Forelimb muscle (tissue), 1 donor: ENCODE measurements around the gene SORCS1. TPM values are rescaled to one million over a fixed set of nuclear protein-coding genes. Genes with fewer than 3 reads are reported as not detected.
"Not testable (repeated sequence)": the region's sequence is repeated elsewhere in the genome, so short reads cannot be mapped to it uniquely, and the experiment has no call there.

ENCODE experiments used
- DNase-seq: peaks from one replicate; pipeline ENCODE4 v3.0.0-alpha.2; 2013; ENCODE audit warnings: low read depth
- polyA plus RNA-seq: library from polyadenylated mRNA; unstranded; fragments of 120-200 nt; gene quantifications from one replicate; pipeline ENCODE4 v1.2.1, GENCODE V29; 2013; ENCODE audit not compliant: insufficient read length

Gene SORCS1
- polyA plus RNA-seq, 1 donor: 5.1 TPM

- DNase-seq: no peak
Measured at GRCh38 chr10:106947643-106948042, 216.9 kb downstream of the SORCS1 start.

DNA sequence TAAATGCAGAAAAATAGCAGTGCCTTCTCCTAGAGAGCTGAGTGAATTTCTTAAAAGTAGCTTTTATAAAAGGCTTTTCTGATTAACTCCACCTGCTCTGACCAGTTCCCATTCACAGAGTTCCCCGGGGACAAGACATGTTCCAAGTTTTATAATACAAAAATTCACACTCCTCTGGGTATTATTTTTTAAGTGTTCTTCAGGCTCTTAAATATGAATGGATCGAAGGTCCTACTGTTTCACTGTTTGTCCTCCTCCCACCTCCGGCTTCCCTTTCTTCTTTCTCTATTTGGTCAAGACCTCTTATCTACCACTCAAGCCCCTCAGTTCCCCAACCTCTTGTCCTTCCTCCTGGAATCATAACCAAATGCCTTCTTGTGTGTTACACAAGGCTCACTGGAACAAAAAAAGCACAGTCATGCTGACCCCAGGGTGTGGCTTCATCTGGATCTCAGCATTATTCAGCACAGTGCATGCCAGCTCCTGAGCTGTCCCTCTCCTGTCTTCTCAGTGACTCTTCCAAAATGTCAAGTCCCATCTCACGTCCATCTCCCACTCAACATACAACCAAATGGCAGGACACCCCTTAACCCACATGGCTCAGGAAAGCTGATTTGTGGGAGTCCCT lies 222.4 kb downstream of the SORCS1 start:
- no peak for DNase-seq

DNA sequence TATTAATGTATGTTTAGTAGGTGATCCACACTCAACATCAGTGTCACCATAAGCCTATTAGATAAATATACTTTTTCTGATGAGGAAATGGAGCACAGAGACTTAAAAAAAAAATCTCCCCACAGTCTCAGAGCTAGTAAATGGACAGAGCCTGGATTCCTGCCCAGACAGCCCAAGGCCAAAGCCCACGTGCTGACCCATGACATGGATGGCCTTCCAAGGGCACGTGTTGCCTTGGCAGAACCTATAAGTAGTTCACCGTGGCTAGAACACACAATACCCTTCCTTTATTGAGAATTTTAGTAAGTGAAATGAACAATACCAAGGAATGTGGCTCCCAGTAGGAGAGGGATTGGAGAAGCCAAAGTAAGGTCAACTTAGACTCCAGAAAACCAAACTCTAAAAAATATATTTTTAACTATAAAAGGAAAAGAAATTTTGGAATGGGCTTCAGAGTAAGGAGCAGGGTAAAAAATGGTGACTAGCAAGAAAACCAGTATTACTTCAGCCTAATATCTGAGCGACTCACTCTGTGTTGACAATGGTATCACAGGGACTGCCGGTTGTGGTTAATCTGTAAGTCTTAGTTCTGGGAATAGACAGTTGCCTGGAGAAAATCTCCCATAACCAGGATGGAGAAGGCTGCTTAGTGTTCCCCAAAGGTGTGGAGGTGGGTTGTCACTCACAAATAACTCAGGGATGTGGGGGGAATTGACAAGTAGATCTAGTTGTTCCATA lies 223.0 kb downstream of the SORCS1 start:
- DNase-seq: no peak

DNA sequence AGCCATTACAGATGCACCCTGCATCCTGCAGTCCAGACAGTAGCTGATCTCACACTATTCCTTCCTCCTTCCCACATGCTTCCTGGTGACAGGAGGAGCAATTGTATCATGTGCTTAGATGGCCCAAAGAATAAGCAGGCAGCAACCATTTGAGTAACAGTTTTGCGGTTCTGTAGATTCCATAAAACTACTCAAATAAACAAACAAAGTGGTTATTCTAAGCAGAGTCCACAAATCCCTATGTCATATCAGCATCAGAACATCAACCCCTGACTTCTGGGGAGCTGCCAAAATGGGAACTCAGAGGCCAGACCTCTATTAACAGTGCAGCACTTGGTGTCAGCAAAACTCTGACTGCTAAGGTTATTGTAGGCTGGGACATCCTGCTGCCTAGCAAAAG lies 226.0 kb downstream of the SORCS1 start:
- DNase-seq: no peak

GRCh38 chr10:106935978-106936451 lies 228.5 kb downstream of the SORCS1 start:
- no peak for DNase-seq

DNA sequence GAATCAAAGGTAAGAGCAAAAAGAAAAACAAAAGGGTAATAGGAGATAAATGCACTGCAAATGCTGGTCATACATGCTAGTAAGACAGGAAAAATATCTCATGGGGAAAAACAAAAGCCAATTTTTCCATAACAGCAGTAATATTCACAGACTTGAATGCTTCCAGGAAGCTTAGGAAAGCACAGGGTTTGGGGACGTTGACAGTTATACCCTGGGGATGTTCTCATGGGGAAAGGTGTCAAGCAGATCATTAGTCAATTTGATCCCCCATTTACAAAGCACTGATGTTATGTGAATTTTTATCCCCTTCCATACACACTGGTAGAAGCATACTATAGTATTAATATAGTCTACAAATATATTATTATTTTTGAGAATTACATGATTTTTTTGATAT lies 232.7 kb downstream of the SORCS1 start:
- DNase-seq: no peak

GRCh38 chr10:106931159-106931852 lies 233.2 kb downstream of the SORCS1 start:
- DNase-seq: no peak

DNA sequence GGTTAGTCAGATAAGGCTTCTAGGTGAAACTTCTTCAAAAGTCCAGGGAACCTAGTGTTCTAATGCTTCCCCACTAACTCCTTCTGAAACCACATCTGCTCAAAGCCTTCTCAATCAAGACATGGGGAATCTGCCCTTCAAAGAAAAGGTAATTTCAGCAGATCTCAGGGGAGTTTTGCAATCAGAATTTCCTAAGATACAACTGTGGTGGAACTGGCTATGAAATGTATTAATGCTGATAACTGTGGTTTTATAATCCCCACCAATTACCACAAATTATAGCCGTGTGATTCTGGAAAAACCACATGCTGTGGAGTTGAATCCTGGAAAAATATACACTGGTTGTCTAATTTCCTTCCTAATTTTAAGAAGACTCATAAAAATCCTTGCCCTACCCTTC lies 233.8 kb downstream of the SORCS1 start:
- DNase-seq: no peak

DNA sequence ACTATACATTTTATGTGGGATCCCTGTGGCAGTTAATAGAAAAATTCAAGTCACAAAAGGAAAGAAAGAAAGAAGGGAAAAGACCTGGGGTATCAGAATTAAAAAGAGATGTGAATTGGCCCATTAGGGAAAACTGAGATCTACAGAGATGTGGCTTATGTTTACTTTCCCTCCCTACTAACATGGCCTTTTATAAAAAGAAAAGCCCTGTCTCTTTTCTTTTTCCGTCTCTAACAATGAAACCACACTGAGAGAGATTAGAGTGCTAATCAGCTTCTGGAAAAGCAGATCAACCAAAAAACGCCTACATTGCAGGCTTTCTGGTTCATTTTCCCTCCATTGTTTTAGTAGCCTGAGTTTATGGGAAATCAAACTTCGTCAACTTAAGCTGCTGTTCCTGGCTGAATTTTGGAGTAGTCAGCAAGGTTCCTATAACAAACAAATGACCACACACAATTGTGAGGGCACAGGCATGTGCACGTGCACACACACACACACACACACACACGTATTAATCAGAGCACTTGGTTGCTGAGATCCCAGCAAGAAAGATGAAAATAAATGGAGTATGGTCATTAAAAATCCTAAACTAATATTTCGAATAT lies 235.1 kb downstream of the SORCS1 start:
- DNase-seq: no peak

DNA sequence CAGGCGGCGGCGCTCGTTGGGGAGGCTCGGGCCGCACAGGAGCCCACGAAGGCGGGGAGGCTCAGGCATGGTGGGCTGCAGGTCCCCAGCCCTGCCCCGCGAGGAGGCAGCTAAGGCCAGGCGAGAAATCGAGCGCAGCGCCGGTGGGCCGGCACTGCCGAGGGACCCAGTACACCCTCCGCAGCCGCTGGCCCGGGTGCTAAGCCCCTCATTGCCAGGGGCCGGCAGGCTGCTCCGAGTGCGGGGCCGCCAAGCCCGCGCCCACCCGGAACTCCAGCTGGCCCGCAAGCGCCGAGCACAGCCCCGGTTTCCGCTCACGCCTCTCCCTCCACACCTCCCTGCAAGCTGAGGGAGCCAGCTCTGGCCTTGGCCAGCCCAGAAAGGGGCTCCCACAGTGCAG lies 236.4 kb downstream of the SORCS1 start:
- not testable (repeated sequence) for DNase-seq

DNA sequence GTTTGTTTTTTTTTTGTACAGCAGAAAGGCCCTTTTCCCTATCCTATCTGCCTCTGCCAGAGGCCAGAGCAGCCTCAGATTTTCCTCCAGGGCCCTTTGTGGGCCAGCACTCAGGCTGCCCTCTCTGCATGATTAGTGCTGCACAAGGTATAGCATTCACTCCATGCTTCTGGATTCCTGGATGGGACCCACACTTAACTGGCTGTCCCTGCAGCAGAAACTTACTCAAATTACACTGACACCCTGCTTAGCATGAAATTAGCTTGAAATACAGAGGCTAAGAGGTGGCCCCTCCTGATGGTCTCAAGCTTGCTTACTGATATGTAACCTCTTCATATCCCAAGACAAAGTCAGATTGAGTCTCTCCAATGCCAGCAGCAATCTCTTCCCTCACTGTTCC lies 239.3 kb downstream of the SORCS1 start:
- DNase-seq: no peak

GRCh38 chr10:106920538-106920937 lies 244.0 kb downstream of the SORCS1 start:
- DNase-seq: no peak

GRCh38 chr10:106919871-106920282 lies 244.6 kb downstream of the SORCS1 start:
- DNase-seq: no peak

- DNase-seq: no peak
Measured at GRCh38 chr10:106917452-106918055, 247.0 kb downstream of the SORCS1 start.

DNA sequence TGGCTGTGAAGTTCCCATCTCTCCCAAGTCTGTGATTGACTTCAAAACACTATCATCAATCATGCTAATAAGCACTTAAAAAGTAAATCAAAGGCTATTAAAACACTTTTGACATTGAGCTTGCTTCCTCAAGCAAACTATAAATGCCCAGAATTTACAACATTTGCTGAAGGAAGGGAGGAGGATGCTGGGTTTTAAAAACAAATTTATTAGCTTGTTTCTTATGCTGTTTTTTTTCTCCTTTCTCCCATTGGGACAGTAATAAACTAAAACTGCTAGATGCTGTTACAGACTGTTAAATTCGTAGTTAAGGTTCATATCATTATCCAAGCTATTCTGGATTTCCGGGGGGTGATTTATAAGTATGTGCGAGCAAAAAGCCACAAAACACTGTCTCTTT lies 250.5 kb downstream of the SORCS1 start:
- no peak for DNase-seq

- no peak for DNase-seq
Measured at GRCh38 chr10:106913348-106913747, 251.2 kb downstream of the SORCS1 start.

- no peak for DNase-seq
Measured at GRCh38 chr10:106911096-106911495, 253.4 kb downstream of the SORCS1 start.

- no peak for DNase-seq
Measured at GRCh38 chr10:106910666-106911065, 253.8 kb downstream of the SORCS1 start.

DNA sequence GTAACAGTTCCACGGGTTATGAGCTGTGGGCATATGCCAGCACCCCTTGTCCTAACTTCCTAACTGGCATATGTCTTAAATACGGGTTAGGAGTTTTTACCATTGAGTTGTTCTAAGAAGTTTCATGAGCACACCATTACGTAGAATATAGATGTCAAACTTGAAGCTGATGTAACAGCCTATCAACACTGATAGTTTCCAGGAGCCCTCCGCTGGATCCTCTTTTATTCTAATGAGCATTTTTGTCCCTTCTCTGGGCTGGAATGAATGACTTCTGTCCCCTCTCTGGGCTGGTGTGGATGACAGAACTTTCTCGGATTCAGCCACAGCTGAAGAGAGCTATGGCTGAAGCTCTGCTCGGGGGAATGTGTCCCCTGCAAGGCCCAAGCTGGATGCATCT lies 256.3 kb downstream of the SORCS1 start:
- DNase-seq: no peak

DNA sequence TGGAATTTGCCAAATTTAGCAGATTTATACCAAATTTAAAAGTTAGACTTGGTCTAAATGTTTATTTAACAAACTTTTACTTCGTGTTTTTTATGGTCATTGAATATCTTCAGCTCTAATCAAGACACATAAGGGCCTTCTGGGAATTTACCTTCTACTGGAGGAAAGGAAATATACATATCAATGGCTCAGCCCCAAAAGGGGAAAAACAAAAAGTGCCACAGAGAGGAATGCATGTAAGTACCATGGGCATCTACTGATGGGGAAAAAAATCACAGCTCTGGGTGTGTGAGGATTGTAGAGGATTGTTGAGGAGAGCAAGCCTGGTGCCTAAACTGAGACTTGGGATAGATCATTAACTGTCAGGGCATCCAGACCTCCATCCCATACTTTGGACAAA lies 260.3 kb downstream of the SORCS1 start:
- no peak for DNase-seq

DNA sequence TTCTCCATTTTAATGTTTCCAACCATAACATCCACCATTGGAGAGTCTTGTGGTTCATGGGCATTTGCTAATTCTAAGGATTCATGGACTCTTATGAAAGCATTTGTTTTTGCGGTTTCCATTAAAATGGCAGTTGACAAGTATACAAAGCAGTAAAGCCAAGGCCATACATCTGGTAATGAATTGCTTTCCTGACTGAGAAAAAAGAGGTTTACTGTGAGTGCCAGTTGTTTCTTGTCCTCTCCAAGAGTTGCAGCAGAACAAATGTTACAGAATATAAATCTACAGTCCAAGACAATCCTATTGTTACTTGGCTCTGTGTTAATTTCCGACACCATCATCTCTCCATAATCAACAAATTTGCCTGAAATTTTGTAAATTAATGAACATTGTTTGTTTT lies 261.3 kb downstream of the SORCS1 start:
- DNase-seq: no peak
